Measurements from ENCODE around the gene CDC25C.
"Not testable (repeated sequence)": the region's sequence is repeated elsewhere in the genome, so short reads cannot be mapped to it uniquely, and the experiment has no call there.

CDC25C gene

GRCh38 chr5:138344887-138345622, 13.5 kb upstream of the CDC25C start:
- DNase-seq = no peak

- DNase-seq = no peak
These were observed 8.4 kb upstream of the CDC25C start for GRCh38 chr5:138340008-138340407.

- no peak for DNase-seq
These were observed 7.9 kb upstream of the CDC25C start for GRCh38 chr5:138339464-138339863.

- no peak for DNase-seq
These were observed 7.5 kb upstream of the CDC25C start for GRCh38 chr5:138339091-138339456.

GRCh38 chr5:138338411-138339090, 6.9 kb upstream of the CDC25C start:
- no peak for DNase-seq

GRCh38 chr5:138337685-138338410, 6.2 kb upstream of the CDC25C start, which contains the start of gene FAM53C:
TSS of gene FAM53C (plus strand) at chr5:138338266. CDS start at chr5:138341336, 3,070 bp downstream.
- peak; percentile 62 to 77 for DNase-seq

GRCh38 chr5:138336952-138337684, 5.5 kb upstream of the CDC25C start:
- DNase-seq = peak in 1 of 2 experiments; percentile 77

GRCh38 chr5:138334867-138335447, 3.4 kb upstream of the CDC25C start:
- DNase-seq = no peak

GRCh38 chr5:138330813-138331448, 673 bp downstream of the CDC25C start:
- DNase-seq = no peak

- DNase-seq = not testable (repeated sequence)
These were observed 13.4 kb downstream of the CDC25C start for GRCh38 chr5:138318211-138318610.

- no peak for DNase-seq
These were observed 15.2 kb downstream of the CDC25C start for GRCh38 chr5:138316355-138316754.

GRCh38 chr5:138315751-138316278, 15.8 kb downstream of the CDC25C start:
- DNase-seq = no peak

GRCh38 chr5:138305797-138306196, 25.8 kb downstream of the CDC25C start:
- DNase-seq = peak; percentile 16 to 59

GRCh38 chr5:138303372-138303771, 28.2 kb downstream of the CDC25C start:
- DNase-seq = no peak

GRCh38 chr5:138289296-138289695, 42.3 kb downstream of the CDC25C start:
- DNase-seq = peak; percentile 27 to 84

- DNase-seq = no peak
These were observed 44.4 kb downstream of the CDC25C start for GRCh38 chr5:138287246-138287645.

GRCh38 chr5:138282920-138283742, 48.5 kb downstream of the CDC25C start:
- no peak for DNase-seq

- DNase-seq = no peak
These were observed 50.7 kb downstream of the CDC25C start for GRCh38 chr5:138280915-138281314.

- DNase-seq = no peak
These were observed 55.1 kb downstream of the CDC25C start for GRCh38 chr5:138276402-138277054.

GRCh38 chr5:138275895-138276294, 55.7 kb downstream of the CDC25C start:
- no peak for DNase-seq

Data from cerebellar nuclear complex (tissue), 1 donor.